Measurements from ENCODE around the gene ITGAL. TPM values are rescaled to one million over a fixed set of nuclear protein-coding genes. Genes with fewer than 3 reads are reported as not detected.
"Not testable (repeated sequence)": the region's sequence is repeated elsewhere in the genome, so short reads cannot be mapped to it uniquely, and the experiment has no call there.

ITGAL gene
- total RNA-seq, 1 donor from 2014 or later, result 16.7 TPM

GRCh38 chr16:30526137-30526822 lies 53.7 kb downstream of the ITGAL start, which contains the start of gene ZNF768:
Gene ZNF768, minus strand, starts transcription at chr16:30526566. Its CDS starts 153 bp downstream, at chr16:30526413.
- DNase-seq (ENCODE audit: low spot score), result no peak

- DNase-seq (ENCODE audit: low spot score), result peak; percentile 98
Observed at GRCh38 chr16:30526823-30527634, 54.5 kb downstream of the ITGAL start.

GRCh38 chr16:30527635-30528178 lies 55.2 kb downstream of the ITGAL start:
- no peak for DNase-seq (ENCODE audit: low spot score)

GRCh38 chr16:30528799-30529457 lies 56.4 kb downstream of the ITGAL start:
- DNase-seq (ENCODE audit: low spot score), result no peak

GRCh38 chr16:30530163-30531037 lies 57.9 kb downstream of the ITGAL start:
- DNase-seq (ENCODE audit: low spot score), result no peak

- DNase-seq (ENCODE audit: low spot score), result no peak
Observed at GRCh38 chr16:30532285-30533145, 60.0 kb downstream of the ITGAL start.

- DNase-seq (ENCODE audit: low spot score), result no peak
Observed at GRCh38 chr16:30533146-30533522, 60.6 kb downstream of the ITGAL start.

- DNase-seq (ENCODE audit: low spot score), result no peak
Observed at GRCh38 chr16:30533748-30534367, 61.3 kb downstream of the ITGAL start.

- peak; percentile 92 for DNase-seq (ENCODE audit: low spot score)
Observed at GRCh38 chr16:30534368-30535105, 62.0 kb downstream of the ITGAL start, which contains the start of gene ZNF747. Gene ZNF747, minus strand, starts transcription at chr16:30534858. Its CDS starts 179 bp downstream, at chr16:30534679.

- DNase-seq (ENCODE audit: low spot score), result no peak
Observed at GRCh38 chr16:30535106-30535776, 62.7 kb downstream of the ITGAL start.

GRCh38 chr16:30535777-30536190 lies 63.2 kb downstream of the ITGAL start:
- DNase-seq (ENCODE audit: low spot score), result peak; percentile 70

- not testable (repeated sequence) for DNase-seq (ENCODE audit: low spot score)
Observed at GRCh38 chr16:30536391-30537024, 64.0 kb downstream of the ITGAL start.

- no peak for DNase-seq (ENCODE audit: low spot score)
Observed at GRCh38 chr16:30539000-30539964, 66.7 kb downstream of the ITGAL start.

- DNase-seq (ENCODE audit: low spot score), result not testable (repeated sequence)
Observed at GRCh38 chr16:30539986-30540526, 67.5 kb downstream of the ITGAL start.

GRCh38 chr16:30540916-30541464 lies 68.4 kb downstream of the ITGAL start:
- not testable (repeated sequence) for DNase-seq (ENCODE audit: low spot score)
